Activated naive CD4-positive, alpha-beta T cell treated with anti-CD3 and anti-CD28 coated beads, Interleukin-2, amount 50 U/mL, for 24 hours (primary cell): ENCODE results near the gene SUGP2.
"Not testable (repeated sequence)": the region's sequence is repeated elsewhere in the genome, so short reads cannot be mapped to it uniquely, and the experiment has no call there.

Source experiments
- H3K27ac Mint-ChIP-seq: one replicate; pipeline ENCODE4 v1.8.0; 2021; ENCODE audit warnings: mild to moderate bottlenecking, mixed read lengths
- H3K27me3 Mint-ChIP-seq: one replicate; pipeline ENCODE4 v1.8.0; 2021; ENCODE audit warnings: mixed read lengths
- H3K36me3 Mint-ChIP-seq: one replicate; pipeline ENCODE4 v1.8.0; 2021; ENCODE audit warnings: mixed read lengths
- H3K4me1 Mint-ChIP-seq: one replicate; pipeline ENCODE4 v1.8.0; 2021; ENCODE audit warnings: mixed read lengths
- H3K4me3 Mint-ChIP-seq: one replicate; pipeline ENCODE4 v1.8.0; 2021; ENCODE audit warnings: mild to moderate bottlenecking, mixed read lengths
- H3K9me3 Mint-ChIP-seq: one replicate; pipeline ENCODE4 v1.8.0; 2021; ENCODE audit warnings: mixed read lengths

SUGP2 gene

GRCh38 chr19:19025861-19026260, 7.5 kb downstream of the SUGP2 start:
- Mint-ChIP-seq H3K27me3 (no peaks in the 10 kb centered on the region), H3K27ac (no peak overlapping the region), H3K9me3 (no peaks in the 10 kb centered on the region), H3K4me1 (peaks cover 42% of the 10 kb centered on the region), H3K36me3 (peaks cover 11% of the 10 kb centered on the region), H3K4me3 (no peak overlapping the region)

GRCh38 chr19:19023376-19023775, 9.9 kb downstream of the SUGP2 start:
- peaks cover 34% of the 10 kb centered on the region for H3K4me1 Mint-ChIP-seq
- H3K27me3 Mint-ChIP-seq, H3K4me3 Mint-ChIP-seq, H3K9me3 Mint-ChIP-seq: not testable (repeated sequence)
- peaks cover 11% of the 10 kb centered on the region for H3K36me3 Mint-ChIP-seq
- peak overlapping the region; percentile 57 for H3K27ac Mint-ChIP-seq

GRCh38 chr19:19022380-19022961, 10.8 kb downstream of the SUGP2 start:
- peaks cover 27% of the 10 kb centered on the region for H3K4me1 Mint-ChIP-seq
- peak overlapping the region; percentile 42 for H3K27ac Mint-ChIP-seq
- no peaks in the 10 kb centered on the region for H3K27me3 Mint-ChIP-seq
- peaks cover 5% of the 10 kb centered on the region for H3K36me3 Mint-ChIP-seq
- H3K4me3 Mint-ChIP-seq: peak overlapping the region; percentile 1
- H3K9me3 Mint-ChIP-seq: no peaks in the 10 kb centered on the region

DNA sequence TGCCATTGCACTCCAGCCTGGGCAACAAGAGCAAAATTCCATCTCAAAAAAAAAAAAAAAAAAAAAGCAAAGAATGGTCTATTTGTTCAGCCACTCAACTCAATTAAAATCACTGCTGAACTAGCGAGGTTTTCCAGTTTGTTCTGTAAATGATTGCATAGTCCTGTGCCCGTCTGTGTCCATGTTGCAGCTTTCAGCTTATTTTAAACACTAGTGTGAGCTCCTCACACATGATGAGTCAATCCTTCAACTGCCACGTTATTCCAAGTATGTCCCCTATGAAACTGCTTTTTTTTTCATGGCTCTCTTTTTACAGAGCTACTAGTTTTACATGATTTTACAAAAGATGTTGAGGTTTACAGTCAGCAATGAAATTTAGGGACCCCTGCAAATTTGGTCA, 12.2 kb downstream of the SUGP2 start:
- Mint-ChIP-seq H3K4me3 (peak overlapping the region; percentile 30), H3K9me3 (no peaks in the 10 kb centered on the region), H3K36me3 (peaks cover 4% of the 10 kb centered on the region), H3K27ac (no peak overlapping the region), H3K4me1 (peaks cover 25% of the 10 kb centered on the region), H3K27me3 (no peaks in the 10 kb centered on the region)

GRCh38 chr19:19010551-19010950, 22.8 kb downstream of the SUGP2 start:
- Mint-ChIP-seq H3K4me3 (no peak overlapping the region), H3K9me3 (no peaks in the 10 kb centered on the region), H3K36me3 (peaks cover 12% of the 10 kb centered on the region), H3K27me3 (no peaks in the 10 kb centered on the region), H3K27ac (no peak overlapping the region), H3K4me1 (no peaks in the 10 kb centered on the region)

DNA sequence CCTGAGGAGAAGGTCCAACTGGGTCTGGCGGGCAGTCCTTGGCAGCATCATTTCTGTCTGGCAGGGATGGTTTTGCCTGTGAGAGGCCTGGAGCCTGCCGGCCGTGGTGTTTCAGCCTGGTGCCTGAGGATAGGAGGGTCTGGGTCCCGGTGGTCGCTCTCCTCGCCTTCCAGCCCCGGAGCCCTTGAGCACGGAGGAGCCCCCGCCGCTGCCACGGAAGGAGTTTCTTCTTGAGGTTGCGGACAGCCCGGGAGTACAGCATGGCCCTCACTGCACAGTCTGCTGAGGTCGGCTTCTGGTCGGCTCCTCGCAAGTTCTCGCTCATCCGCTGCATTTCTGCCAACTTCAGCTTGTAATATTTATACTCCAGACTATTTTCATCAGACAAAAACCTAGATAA, 23.4 kb downstream of the SUGP2 start:
- Mint-ChIP-seq H3K36me3 (peaks cover 12% of the 10 kb centered on the region), H3K27ac (no peak overlapping the region), H3K4me3 (no peak overlapping the region), H3K27me3 (no peaks in the 10 kb centered on the region), H3K9me3 (no peaks in the 10 kb centered on the region), H3K4me1 (no peaks in the 10 kb centered on the region)

- no peak overlapping the region for H3K4me3 Mint-ChIP-seq
- H3K9me3 Mint-ChIP-seq: no peaks in the 10 kb centered on the region
- H3K27me3 Mint-ChIP-seq: no peaks in the 10 kb centered on the region
- H3K4me1 Mint-ChIP-seq: no peaks in the 10 kb centered on the region
- H3K27ac Mint-ChIP-seq: no peak overlapping the region
- H3K36me3 Mint-ChIP-seq: peaks cover 15% of the 10 kb centered on the region
Observed at GRCh38 chr19:19006213-19006612, 27.1 kb downstream of the SUGP2 start.

- peaks cover 18% of the 10 kb centered on the region for H3K36me3 Mint-ChIP-seq
- no peaks in the 10 kb centered on the region for H3K9me3 Mint-ChIP-seq
Observed at GRCh38 chr19:19004144-19004543, 29.2 kb downstream of the SUGP2 start.

GRCh38 chr19:18999896-19000620, 33.3 kb downstream of the SUGP2 start:
- Mint-ChIP-seq H3K36me3 (peaks cover 12% of the 10 kb centered on the region), H3K27me3 (no peaks in the 10 kb centered on the region), H3K27ac (peak overlapping the region; percentile 12), H3K4me3 (peak overlapping the region; percentile 26), H3K9me3 (no peaks in the 10 kb centered on the region), H3K4me1 (peaks cover 23% of the 10 kb centered on the region)

More at GRCh38 chr19:19004144-19004543, 29.2 kb downstream of the SUGP2 start:
- Mint-ChIP-seq H3K4me1 (peaks cover 15% of the 10 kb centered on the region), H3K27me3 (no peaks in the 10 kb centered on the region), H3K4me3 (no peak overlapping the region), H3K27ac (no peak overlapping the region)

- H3K4me1 Mint-ChIP-seq: peaks cover 23% of the 10 kb centered on the region
- H3K36me3 Mint-ChIP-seq: peaks cover 13% of the 10 kb centered on the region
- no peaks in the 10 kb centered on the region for H3K9me3 Mint-ChIP-seq
- no peaks in the 10 kb centered on the region for H3K27me3 Mint-ChIP-seq
- peak overlapping the region; percentile 12 for H3K27ac Mint-ChIP-seq
- no peak overlapping the region for H3K4me3 Mint-ChIP-seq
Observed at GRCh38 chr19:18999016-18999758, 34.1 kb downstream of the SUGP2 start.

- Mint-ChIP-seq H3K27ac (no peak overlapping the region), H3K27me3 (no peaks in the 10 kb centered on the region), H3K36me3 (peaks cover 17% of the 10 kb centered on the region), H3K9me3 (no peaks in the 10 kb centered on the region), H3K4me1 (peaks cover 23% of the 10 kb centered on the region), H3K4me3 (no peak overlapping the region)
Observed at GRCh38 chr19:18998276-18998675, 35.0 kb downstream of the SUGP2 start.

DNA sequence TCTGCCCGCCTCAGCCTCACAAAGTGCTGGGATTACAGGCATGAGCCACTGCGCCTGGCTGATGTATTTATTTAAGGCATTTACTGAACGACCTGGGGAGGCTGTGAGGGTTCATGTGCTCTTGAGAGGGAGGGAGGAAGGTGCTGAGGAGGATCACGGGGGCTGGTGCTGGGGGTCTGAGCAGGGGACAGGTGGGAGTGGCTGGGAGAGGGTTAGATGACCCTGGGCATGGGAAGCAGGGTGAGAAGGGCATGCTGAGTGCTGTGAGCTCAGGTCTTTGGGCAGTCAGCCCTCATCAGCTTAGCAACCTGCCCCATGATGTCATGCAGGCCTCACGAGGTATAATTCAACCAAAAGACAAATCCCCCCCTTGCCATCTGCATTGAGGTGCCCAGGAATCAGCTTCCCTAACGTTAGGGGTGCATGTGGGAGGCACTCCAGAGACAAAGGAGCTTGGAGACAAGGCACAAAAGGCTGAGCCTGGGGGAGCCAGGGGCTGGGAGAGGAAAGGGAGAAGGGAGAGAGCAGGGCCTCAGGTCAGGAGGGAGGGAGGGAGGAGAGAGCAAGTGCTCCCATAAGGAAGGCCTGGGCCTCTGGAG, 36.4 kb downstream of the SUGP2 start:
- H3K4me3 Mint-ChIP-seq: no peak overlapping the region
- H3K27me3 Mint-ChIP-seq: no peaks in the 10 kb centered on the region

GRCh38 chr19:18996351-18996750, 37.0 kb downstream of the SUGP2 start:
- H3K4me1 Mint-ChIP-seq: peaks cover 23% of the 10 kb centered on the region
- H3K9me3 Mint-ChIP-seq: no peaks in the 10 kb centered on the region
- H3K27ac Mint-ChIP-seq: no peak overlapping the region
- H3K4me3 Mint-ChIP-seq: no peak overlapping the region
- peaks cover 15% of the 10 kb centered on the region for H3K36me3 Mint-ChIP-seq
- H3K27me3 Mint-ChIP-seq: no peaks in the 10 kb centered on the region

More for the DNA sequence above, 36.4 kb downstream of the SUGP2 start:
- H3K27ac Mint-ChIP-seq: no peak overlapping the region
- peaks cover 23% of the 10 kb centered on the region for H3K4me1 Mint-ChIP-seq
- peaks cover 17% of the 10 kb centered on the region for H3K36me3 Mint-ChIP-seq
- H3K9me3 Mint-ChIP-seq: no peaks in the 10 kb centered on the region

DNA sequence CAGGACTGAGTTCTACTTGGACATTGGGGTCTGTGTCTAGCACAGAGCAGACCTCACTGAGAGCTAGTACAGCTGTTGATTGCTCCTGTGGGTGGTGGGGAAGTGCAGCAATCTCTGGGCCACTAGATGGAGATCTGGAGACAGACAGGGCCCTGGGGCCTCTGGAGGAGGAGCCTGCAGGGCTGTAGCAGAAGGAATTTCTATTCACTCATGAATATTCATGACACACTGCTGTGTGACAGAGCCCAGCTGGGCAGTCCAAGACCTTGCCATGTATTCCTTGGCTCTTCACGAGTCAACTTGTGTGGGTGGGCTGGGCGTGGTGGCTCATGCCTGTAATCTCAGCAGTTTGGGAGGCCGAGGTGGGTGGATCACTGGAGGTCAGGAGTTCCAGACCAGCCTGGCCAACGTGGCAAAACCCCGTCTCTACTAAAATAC, 37.5 kb downstream of the SUGP2 start:
- Mint-ChIP-seq H3K27me3 (no peaks in the 10 kb centered on the region), H3K9me3 (no peaks in the 10 kb centered on the region), H3K4me1 (peaks cover 23% of the 10 kb centered on the region), H3K36me3 (peaks cover 15% of the 10 kb centered on the region), H3K4me3 (no peak overlapping the region), H3K27ac (no peak overlapping the region)

GRCh38 chr19:18993115-18993514, 40.2 kb downstream of the SUGP2 start:
- Mint-ChIP-seq H3K4me3 (no peak overlapping the region), H3K36me3 (peaks cover 9% of the 10 kb centered on the region), H3K27ac (no peak overlapping the region)

GRCh38 chr19:18992696-18993095, 40.6 kb downstream of the SUGP2 start:
- no peaks in the 10 kb centered on the region for H3K4me1 Mint-ChIP-seq
- H3K27me3 Mint-ChIP-seq: no peaks in the 10 kb centered on the region
- no peak overlapping the region for H3K4me3 Mint-ChIP-seq
- no peak overlapping the region for H3K27ac Mint-ChIP-seq
- H3K9me3 Mint-ChIP-seq: no peaks in the 10 kb centered on the region
- peaks cover 9% of the 10 kb centered on the region for H3K36me3 Mint-ChIP-seq

More at GRCh38 chr19:18993115-18993514, 40.2 kb downstream of the SUGP2 start:
- Mint-ChIP-seq H3K27me3 (no peaks in the 10 kb centered on the region), H3K4me1 (no peaks in the 10 kb centered on the region), H3K9me3 (no peaks in the 10 kb centered on the region)
